Measurements from ENCODE around the gene PPM1H. TPM values are rescaled to one million over a fixed set of nuclear protein-coding genes. Genes with fewer than 3 reads are reported as not detected.
"Not testable (repeated sequence)": the region's sequence is repeated elsewhere in the genome, so short reads cannot be mapped to it uniquely, and the experiment has no call there.

The PPM1H gene
- total RNA-seq, 1 experiment from 2014 or later = 8.5 TPM

DNA sequence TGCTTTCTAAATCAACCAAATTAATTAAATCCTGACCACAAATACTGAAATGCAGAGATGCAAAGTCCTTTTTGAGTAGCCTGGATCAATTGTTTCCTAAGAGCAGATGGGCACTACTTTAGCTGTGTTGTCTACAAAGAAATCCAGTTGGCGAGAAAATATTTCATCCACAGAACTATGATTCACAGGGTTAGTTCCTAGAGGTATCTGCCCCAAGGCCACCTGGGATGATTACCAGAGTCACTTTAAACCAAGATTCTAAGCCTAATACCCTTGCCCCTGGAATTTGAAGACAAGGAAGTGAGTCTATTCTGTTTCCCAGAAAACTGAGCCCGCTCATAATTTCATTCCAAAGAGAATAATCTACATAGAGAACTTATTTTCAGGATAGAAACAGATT lies 198.4 kb downstream of the PPM1H start:
- Histone ChIP-seq H3K4me1 (replicated peaks) (peaks cover 36% of the 10 kb centered on the region), H3K36me3 (no peaks in the 10 kb centered on the region), H3K4me3 (no peak overlapping the region), H3K9me3 (replicated peaks) (no peaks in the 10 kb centered on the region), H3K27me3 (replicated peaks) (no peaks in the 10 kb centered on the region), H3K27ac (no peak overlapping the region)
- DNase-seq (ENCODE audit: low read depth in 1 of 2, low spot score in 2 of 2) = no peak

DNA sequence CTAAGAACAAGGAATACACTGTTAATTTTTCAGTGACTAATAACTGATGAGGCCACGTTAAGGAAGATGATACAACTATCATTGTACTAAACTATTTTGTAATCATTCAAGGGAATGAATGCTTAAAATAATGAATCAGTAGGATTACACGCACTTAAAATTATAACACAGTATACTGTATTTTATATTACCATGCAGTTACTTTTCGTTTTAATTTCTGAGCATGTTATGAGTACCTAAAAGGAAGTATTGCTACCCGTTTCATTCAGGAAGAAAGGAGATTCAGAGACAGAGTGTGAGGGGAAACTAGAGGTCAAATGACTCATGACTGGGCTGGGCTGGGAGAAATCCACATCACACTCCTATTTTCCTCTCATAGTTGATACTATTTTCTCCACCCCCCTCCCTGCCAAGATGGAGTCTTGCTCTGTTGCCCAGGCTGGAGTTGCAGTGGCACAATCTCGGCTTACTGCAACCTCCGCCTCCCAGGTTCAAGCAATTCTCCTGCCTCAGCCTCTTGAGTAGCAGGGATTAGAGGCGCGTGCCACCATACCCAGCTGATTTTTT lies 202.0 kb downstream of the PPM1H start:
- Histone ChIP-seq H3K27me3 (replicated peaks) (no peaks in the 10 kb centered on the region), H3K4me3 (no peak overlapping the region), H3K36me3 (no peaks in the 10 kb centered on the region), H3K9me3 (replicated peaks) (no peaks in the 10 kb centered on the region), H3K27ac (peak overlapping the region; percentile 52), H3K4me1 (replicated peaks) (peaks cover 51% of the 10 kb centered on the region)
- peak; percentile 62 for DNase-seq (ENCODE audit: low read depth in 1 of 2, low spot score in 2 of 2)

DNA sequence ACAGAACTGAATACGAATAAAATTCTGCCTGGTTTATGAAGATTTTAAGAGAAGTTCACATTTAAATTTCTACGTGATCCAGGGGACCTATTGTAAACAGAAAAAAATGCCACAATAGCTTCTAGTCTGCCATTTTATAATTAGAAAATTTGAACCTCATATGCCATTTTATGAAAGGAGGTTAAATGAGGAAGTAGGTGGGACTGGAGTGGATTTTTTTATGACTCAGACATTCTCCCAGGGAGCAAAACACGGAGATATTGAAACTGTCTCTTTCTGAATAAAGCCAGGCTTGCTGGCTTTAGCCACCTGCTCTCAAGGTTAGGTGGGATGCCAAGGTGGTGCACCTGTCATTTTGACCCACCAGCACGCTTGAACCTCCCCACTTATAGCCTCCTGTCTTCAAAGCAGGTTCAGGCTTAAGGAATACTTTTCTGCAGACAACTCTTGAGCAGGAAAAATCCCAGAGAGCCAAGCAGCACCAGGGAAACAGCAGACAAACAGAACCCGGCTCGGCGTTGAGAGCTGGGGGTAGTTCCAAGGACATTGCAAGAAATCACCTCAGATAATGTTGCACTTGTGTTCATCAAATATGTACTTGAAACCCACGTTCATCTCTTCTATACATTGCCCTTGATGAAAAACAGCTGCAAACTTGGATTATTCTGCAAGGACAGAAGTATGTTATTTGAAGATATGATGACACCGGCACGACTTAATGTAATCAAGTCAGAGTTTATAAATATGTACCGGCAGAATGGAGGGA lies 203.7 kb downstream of the PPM1H start:
- Histone ChIP-seq H3K4me3 (no peak overlapping the region), H3K27me3 (replicated peaks) (no peaks in the 10 kb centered on the region), H3K36me3 (no peaks in the 10 kb centered on the region), H3K4me1 (replicated peaks) (peaks cover 43% of the 10 kb centered on the region), H3K9me3 (replicated peaks) (no peaks in the 10 kb centered on the region), H3K27ac (peak overlapping the region; percentile 46)
- peak in 1 of 2 experiments; percentile 28 for DNase-seq (ENCODE audit: low read depth in 1 of 2, low spot score in 2 of 2)

DNA sequence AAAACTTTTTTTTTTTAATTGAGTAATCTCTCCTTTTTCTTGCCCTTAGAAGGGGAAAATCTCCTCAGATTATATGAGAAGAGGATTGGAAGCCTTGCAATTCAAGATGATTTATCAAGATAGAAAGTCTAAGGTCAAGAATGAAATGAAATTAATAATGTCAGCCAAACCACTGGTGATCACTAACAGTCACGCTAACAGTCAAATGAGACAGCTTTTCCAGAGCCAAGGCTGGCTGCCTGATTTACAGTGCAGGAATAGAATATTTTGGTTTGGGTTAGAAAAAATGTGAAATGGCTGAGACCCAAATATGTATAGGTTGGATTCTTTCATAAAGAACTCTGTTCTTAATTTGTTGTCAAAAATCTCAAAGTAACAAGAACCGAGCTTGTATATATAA lies 204.3 kb downstream of the PPM1H start:
- Histone ChIP-seq H3K9me3 (replicated peaks) (no peaks in the 10 kb centered on the region), H3K36me3 (no peaks in the 10 kb centered on the region), H3K27me3 (replicated peaks) (no peaks in the 10 kb centered on the region), H3K4me1 (replicated peaks) (peaks cover 46% of the 10 kb centered on the region), H3K27ac (peak overlapping the region; percentile 46), H3K4me3 (no peak overlapping the region)
- DNase-seq (ENCODE audit: low read depth in 1 of 2, low spot score in 2 of 2) = no peak

DNA sequence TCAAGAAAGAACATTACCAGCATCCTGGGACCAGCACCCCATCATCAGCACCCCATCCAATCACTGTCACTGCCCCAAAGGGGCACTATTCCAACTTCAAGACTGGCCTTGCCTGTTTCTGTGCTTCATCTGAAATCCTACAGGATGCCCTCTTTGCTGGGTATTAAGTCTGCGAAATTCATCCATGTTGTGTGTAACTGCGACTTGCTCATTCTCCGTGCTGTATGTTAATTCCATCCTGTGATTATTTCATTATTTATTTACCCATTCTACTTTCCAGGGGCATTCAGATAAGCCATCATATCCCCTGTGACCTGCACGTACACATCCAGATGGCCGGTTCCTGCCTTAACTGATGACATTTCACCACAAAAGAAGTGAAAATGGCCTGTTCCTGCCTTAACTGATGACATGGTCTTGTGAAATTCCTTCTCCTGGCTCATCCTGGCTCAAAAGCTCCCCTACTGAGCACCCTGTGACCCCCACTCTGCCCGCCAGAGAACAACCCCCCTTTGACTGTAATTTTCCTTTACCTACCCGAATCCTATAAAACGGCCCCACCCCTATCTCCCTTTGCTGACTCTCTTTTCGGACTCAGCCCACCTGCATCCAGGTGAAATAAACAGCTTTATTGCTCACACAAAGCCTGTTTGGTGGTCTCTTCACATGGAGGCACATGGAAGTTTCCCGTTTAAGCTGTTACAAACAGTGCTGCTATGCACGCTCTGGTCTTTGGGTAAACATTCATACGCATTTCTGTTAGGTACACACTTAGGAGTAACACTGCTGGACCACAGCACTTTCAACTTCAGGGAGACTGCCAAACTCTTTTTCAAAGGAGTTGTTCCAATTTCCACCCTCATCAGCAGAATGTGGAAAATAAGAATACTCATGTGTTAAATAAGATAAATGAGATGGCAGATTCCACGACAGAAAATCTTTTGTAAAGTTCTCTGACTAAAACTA lies 205.1 kb downstream of the PPM1H start:
- Histone ChIP-seq H3K4me1 (replicated peaks) (peaks cover 54% of the 10 kb centered on the region), H3K27ac (peak overlapping the region; percentile 46)
- H3K36me3 ChIP-seq; DNase-seq (ENCODE audit: low read depth in 1 of 2, low spot score in 2 of 2); H3K27me3 ChIP-seq (replicated peaks); H3K4me3 ChIP-seq; H3K9me3 ChIP-seq (replicated peaks): not testable (repeated sequence)

DNA sequence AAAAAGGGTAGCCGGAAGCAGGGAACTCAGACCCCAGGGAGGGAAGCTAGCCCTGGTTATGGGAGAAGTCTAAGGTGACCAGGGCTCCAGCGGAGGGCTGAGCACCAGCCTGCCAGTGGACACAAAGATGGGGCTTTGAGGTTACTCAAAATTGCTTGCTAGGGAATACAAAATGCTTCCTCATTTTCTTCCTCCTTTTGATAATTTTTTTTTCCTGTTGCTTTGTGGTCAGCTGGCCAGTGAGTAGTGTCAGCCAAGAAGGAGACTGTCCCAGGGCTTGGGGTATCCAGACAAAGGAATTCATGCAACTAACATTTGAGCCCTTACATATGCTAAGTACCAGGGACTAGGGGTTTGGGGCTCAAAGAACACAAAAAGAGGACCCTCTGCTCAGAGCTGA lies 206.2 kb downstream of the PPM1H start:
- no peak overlapping the region for H3K4me3 ChIP-seq
- H3K27me3 ChIP-seq (replicated peaks) = no peaks in the 10 kb centered on the region
- no peak for DNase-seq (ENCODE audit: low read depth in 1 of 2, low spot score in 2 of 2)
- H3K4me1 ChIP-seq (replicated peaks) = peaks cover 65% of the 10 kb centered on the region
- H3K36me3 ChIP-seq = no peaks in the 10 kb centered on the region
- no peak overlapping the region for H3K27ac ChIP-seq
- no peaks in the 10 kb centered on the region for H3K9me3 ChIP-seq (replicated peaks)

DNA sequence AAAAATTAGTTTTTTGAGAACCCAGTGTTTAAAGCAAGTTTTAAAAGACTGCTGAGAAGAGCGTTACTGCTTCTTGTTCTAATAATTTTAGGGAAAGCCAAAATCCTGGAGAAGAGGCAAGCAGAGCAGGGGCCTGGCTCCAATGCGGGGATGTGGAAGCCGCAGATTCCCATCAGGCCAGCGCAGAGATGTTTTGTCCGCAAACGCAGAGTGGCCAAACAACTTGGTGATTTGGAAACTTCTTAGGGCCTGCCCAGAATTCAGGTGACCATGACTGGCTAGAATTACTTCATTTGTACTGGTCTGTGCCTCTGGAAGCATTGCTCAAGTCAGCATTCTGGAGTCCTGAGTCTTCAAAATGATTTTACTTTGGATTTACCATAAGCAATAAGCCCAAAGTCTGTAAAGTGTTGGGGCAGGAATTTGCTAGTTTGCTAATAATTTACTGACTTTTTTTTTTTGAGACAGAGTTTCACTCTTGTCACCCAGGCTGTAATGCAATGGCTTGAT lies 208.4 kb downstream of the PPM1H start:
- DNase-seq (ENCODE audit: low read depth in 1 of 2, low spot score in 2 of 2) = no peak
- no peaks in the 10 kb centered on the region for H3K36me3 ChIP-seq
- no peak overlapping the region for H3K4me3 ChIP-seq
- H3K9me3 ChIP-seq (replicated peaks) = no peaks in the 10 kb centered on the region
- no peak overlapping the region for H3K27ac ChIP-seq
- H3K27me3 ChIP-seq (replicated peaks) = no peaks in the 10 kb centered on the region
- peaks cover 60% of the 10 kb centered on the region for H3K4me1 ChIP-seq (replicated peaks)

DNA sequence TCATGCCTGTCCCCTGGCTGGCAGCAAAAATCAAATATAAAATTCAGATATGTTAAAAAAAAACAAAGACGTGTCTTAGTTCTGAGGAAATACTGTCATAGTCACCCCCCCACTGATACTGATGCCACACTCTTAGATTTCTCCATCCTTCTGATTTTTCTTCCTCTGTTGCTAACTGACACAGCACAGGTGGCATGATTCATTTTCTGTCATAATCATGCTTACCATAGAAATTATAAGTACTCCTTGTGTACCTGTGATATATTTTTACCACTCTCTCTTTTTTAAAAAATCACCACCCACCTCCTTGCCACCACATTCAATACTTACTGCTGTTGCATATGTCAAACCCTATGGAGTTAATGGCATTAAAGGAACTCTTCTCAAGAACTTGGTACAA lies 209.2 kb downstream of the PPM1H start:
- DNase-seq (ENCODE audit: low read depth in 1 of 2, low spot score in 2 of 2) = no peak
- Histone ChIP-seq H3K36me3 (no peaks in the 10 kb centered on the region), H3K9me3 (replicated peaks) (no peaks in the 10 kb centered on the region), H3K4me3 (no peak overlapping the region), H3K27me3 (replicated peaks) (no peaks in the 10 kb centered on the region), H3K27ac (peak overlapping the region; percentile 81; the same call in 1 of the 2 replicates), H3K4me1 (replicated peaks) (peaks cover 56% of the 10 kb centered on the region)

DNA sequence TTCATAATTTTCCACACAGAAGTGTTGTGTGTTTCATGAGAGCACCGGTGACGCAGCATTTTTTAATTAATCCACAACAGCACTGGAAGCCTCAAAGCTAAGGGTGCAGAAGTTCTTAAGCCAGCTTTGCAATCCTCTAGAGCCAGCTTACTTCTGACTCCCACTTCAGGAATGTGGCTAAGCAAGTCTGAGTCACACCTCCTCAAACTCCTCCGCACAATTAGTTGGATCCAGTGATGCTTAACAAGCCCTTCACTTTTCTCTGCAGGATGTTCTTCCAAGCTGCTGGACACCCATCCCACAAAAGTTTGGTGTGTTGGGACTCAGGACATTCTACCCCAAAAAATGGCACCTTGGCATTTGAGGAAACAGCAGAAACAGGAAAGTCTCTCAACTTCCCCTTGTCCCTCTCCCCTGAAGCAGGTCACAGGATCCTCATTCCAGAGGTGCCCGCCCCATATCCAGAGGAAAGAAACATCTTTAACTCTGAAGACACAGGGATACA lies 210.0 kb downstream of the PPM1H start:
- peak; percentile 75 for DNase-seq (ENCODE audit: low read depth in 1 of 2, low spot score in 2 of 2)
- Histone ChIP-seq H3K9me3 (replicated peaks) (no peaks in the 10 kb centered on the region), H3K4me1 (replicated peaks) (peaks cover 53% of the 10 kb centered on the region), H3K36me3 (no peaks in the 10 kb centered on the region), H3K27me3 (replicated peaks) (no peaks in the 10 kb centered on the region), H3K27ac (peak overlapping the region; percentile 81), H3K4me3 (no peak overlapping the region)

DNA sequence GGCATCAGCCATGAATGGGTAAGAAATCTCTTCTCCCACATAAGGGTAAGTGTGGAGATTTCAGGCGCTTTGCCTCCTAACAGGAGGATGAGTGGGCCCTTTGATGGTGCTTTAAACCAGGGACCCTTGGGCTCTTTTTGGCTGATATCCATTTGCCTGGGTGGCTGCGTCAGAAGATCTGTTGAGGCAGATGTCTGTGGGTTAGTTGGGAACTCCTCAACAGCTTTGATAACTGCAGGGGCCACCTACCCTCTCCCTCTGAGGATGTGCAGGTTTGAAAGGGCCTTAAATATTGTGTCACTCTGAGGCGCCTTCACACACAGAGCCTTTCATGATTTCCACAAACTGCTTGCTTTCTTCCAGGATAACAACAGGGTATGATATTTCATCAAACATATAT lies 210.7 kb downstream of the PPM1H start:
- Histone ChIP-seq H3K4me3 (no peak overlapping the region), H3K4me1 (replicated peaks) (peaks cover 47% of the 10 kb centered on the region), H3K27me3 (replicated peaks) (no peaks in the 10 kb centered on the region), H3K9me3 (replicated peaks) (no peaks in the 10 kb centered on the region), H3K27ac (peak overlapping the region; percentile 81), H3K36me3 (no peaks in the 10 kb centered on the region)
- DNase-seq (ENCODE audit: low read depth in 1 of 2, low spot score in 2 of 2) = peak in 1 of 2 experiments; percentile 22

DNA sequence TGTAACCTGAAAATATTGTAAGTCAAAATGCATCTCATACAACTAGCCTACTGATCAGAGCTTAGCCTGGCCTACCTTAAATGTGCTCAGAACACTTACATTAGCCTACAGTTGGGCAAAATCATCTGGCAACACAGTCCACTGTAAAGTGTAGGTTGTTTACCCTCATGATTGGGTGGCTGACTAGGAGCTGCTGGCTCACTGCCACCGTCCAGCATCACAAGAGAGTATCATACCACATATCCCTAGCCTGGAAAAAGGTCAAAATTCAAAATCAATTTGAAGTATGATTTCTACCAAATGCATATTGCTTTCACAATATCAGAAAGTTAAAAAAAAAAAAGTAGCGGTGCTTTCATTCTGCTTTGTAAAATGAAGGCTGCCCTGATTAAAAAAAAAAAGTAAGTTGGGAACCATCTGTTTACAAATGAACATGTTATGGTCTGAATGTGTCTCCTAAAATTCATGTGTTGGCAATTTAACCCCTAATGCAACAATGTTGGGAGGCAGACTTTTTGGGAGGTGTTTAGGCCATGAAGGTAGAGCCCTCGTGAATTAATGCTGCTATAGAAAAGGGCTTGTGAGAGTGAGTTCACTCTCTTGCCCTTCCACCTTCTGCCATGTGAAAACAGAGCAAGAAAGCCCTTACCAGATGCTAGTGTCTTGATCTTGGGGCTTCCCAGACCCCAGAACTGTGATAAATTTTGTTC lies 211.8 kb downstream of the PPM1H start:
- H3K9me3 ChIP-seq (replicated peaks) = no peaks in the 10 kb centered on the region
- H3K4me1 ChIP-seq (replicated peaks) = peaks cover 47% of the 10 kb centered on the region
- H3K27me3 ChIP-seq (replicated peaks) = no peaks in the 10 kb centered on the region
- H3K36me3 ChIP-seq = no peaks in the 10 kb centered on the region
- H3K27ac ChIP-seq = peak overlapping the region; percentile 81
- no peak overlapping the region for H3K4me3 ChIP-seq
- peak in 1 of 2 experiments; percentile 21 for DNase-seq (ENCODE audit: low read depth in 1 of 2, low spot score in 2 of 2)

DNA sequence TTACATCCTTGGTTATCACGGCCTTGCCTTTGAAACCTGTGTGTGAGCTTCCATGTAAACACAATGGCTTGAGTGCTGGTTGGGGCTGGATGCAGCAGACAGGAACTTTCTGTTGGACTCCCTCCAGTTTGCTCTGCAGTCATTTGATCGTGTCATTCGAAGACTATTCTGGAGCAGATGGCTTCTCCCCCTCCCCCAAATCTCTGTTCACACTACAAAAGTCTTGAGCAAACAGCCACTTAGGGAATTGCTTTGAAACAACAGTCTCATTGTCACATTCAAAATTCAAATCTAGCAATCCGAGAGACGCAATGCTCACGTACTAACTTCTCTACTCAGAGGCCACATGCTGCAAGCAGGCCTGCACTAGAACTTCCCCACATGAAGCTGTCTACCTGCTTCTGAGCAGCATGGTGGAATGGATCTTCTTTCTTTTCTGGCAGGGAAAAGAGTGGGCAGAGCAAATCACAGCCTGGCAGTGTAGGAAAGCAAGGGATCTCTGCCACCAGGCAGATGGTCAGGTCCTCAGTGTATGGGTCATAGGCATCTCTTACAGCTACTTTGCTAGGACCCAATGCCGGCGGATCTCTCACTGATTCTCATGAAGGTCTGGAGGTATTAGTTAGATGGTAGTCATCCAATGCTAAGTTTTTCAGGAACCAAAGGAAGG lies 214.2 kb downstream of the PPM1H start:
- DNase-seq (ENCODE audit: low read depth in 1 of 2, low spot score in 2 of 2) = peak in 1 of 2 experiments; percentile 19
- Histone ChIP-seq H3K27me3 (replicated peaks) (no peaks in the 10 kb centered on the region), H3K9me3 (replicated peaks) (no peaks in the 10 kb centered on the region), H3K4me1 (replicated peaks) (peaks cover 59% of the 10 kb centered on the region), H3K36me3 (no peaks in the 10 kb centered on the region), H3K27ac (no peak overlapping the region), H3K4me3 (no peak overlapping the region)

Measured in SJSA1 (cell line).